SW480 (cell line): ENCODE measurements around the gene LCA5L.
"Not testable (repeated sequence)": the region's sequence is repeated elsewhere in the genome, so short reads cannot be mapped to it uniquely, and the experiment has no call there.

Source experiments
- DNase-seq: peaks from one replicate; pipeline ENCODE4 v3.0.0-alpha.2; 2016; ENCODE audit warnings: low spot score

LCA5L gene

DNA sequence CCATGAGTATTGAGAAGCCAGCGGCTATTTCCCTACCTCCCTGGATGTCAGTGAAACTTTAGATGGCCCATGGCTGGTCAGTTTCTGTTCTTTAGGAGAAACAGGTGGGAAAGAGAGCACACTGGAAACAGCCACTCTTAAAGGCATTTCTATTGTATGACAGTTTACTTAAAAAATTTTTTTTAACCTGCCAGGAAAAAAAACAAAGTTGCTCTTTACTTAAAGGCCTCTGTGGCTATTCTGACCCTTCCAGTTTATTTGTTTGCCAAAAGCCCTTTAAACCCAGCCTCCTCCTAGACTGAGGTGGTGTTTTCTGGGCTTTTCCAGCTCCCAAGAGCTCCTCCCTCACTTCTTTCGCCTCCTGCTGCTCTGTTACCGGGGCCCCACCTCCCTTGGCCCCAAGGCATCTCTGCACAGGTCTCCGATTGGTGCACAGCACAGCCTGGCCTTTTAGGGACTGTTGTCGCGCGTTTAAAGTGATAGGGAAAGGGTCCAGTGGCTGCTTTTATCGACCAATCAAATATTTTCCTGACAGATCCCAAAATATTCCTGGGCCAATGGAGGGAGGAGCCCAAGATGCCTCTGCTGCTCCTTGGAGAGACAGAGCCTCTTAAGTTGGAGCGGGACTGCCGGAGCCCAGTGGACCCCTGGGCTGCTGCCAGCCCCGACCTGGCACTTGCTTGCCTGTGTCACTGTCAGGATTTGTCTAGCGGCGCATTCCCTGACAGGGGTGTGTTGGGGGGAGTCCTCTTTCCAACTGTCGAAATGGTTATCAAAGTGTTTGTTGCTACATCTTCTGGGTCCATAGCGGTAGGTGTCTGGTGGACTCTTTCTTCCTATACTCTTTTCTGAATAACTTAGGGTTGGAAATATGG lies 6.0 kb upstream of the LCA5L start, which contains the start of gene SH3BGR:
Gene SH3BGR, plus strand, starts transcription at position 639 of the 875 bp plus-strand sequence. Its CDS starts 127 bp downstream, at position 766.
- no peak for DNase-seq

DNA sequence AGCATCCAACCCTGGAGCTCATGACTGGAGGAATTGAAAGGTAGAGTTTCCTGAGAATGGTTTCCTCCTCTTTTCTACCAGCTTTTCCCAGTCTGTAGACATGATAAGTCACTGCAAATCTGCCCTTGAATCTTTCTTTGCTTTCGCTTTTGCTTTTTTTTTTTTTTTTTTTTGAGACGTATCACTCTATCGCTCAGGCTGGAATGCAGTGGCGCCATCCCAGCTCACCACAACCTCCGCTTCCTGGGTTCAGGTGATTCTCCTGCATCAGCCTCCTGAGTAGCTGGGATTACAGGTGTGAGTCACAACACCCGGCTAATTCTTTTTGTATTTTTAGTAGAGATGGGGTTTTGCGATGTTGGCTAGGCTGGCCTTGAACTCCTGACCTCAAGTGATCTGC lies 1.7 kb upstream of the LCA5L start:
- no peak for DNase-seq

DNA sequence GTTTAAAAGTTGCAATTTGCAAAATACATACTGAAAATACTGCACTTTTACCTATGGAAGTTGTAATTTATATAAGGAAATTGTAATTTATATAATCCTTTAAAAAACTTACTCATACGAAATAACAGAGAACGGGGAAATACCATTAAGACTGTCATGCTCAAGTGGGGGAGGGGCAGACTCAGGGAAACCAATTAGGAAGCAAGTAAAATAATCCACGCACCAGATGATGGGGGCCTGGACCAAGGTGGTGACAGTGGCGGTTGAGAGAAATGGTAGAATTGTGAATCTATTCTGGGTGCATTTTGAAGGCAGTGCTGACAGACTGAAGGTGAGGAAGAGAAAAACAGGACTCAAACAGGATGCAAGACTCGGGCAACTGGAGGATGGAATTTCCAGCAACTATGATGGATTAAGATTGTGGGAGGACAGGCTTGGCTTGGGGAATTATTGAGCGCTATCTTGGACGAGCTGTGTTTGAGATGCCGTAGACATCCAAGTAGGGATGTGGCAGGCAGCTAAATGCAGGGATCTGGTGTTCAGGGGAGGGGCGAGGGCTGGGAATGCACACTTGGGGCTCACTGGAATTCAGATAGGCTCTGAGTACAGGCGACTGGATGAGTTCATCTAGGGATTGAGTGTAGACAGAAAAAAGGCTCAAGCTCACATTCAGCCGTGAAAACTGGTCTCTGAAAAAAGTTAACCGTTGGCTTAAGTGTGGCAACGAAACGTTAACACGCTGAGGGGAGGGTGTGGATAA lies 977 bp downstream of the LCA5L start:
- DNase-seq, result peak; percentile 39

DNA sequence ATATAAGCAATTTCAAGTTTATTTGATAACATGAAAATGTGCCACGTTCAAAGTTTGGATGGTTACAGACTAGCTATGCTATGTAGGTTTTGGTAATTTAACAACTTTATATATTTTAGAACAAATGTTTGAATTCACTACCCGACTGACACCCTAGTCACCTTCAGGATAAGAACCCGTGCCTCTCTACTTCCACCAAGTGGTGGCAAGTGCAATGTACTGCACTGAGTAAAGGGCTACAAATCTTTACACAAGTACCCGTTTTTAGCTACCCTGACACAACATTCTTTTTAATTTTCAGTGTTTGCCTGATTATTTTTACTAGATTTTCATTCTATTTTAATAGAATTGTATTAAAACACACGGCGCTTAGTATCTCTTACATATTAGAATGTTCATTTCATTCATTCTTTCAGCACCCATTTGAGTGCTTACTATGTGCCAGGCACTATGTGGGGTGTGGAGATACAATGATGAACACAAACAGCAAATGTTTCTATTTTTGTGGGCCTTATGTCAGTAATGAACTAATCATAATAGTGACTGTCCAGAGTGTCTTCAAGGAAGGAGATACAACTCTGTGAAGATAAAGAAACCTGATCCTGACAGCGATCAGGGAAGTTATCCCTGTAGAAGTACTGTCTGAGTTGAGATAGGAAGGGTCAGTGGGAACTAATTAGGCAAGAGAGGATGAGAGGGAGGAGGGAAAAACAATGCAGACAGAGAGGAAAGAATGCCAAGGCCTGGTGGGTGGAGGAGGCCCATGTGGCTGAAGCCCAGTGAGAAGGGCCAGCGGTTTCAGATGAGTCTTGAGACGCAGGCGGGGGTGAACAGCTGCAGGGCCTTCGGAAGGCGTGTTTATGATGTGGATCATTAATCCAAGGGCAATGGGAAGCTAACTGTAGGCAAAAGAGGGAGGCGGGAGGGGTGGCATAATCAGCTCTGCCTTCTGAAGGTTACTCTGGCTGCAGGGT lies 3.8 kb downstream of the LCA5L start:
- peak; percentile 66 for DNase-seq

DNA sequence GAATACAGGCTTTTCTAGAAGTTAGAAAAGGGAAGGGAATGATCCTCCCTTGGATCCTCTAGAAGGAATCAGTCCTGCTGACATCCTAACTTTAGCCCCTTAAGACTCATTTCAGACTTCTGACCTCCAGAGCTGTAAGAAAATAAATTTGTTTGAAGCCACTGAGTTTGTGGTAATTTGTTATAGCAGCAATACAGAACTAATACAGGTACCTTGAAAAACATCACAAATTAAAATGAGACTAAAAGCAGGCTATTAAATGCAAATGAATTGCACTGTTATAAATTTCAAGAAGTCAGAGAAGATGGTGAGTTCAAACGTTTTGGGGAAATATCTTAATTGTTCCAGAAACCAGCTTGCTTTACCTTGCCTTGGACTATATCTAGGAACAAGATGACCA lies 6.3 kb downstream of the LCA5L start:
- DNase-seq, result no peak

DNA sequence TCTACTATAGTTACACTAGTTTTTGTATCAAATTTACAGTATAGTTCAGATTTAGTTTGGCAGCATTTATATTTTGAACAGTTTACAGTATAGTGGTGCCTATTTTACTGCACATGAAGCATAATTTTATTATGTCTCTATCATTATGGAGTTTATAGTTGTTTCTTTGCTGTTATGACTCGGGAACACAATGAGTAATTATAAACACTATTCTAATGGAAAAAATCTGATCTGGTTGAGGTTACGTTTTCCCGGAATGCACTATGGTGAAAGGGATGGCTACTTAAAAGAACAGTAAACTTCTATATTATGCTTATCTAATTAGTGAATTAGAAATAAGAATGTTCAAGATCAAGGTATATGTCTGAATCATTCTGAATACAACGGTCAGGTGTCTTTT lies 10.6 kb downstream of the LCA5L start:
- no peak for DNase-seq

DNA sequence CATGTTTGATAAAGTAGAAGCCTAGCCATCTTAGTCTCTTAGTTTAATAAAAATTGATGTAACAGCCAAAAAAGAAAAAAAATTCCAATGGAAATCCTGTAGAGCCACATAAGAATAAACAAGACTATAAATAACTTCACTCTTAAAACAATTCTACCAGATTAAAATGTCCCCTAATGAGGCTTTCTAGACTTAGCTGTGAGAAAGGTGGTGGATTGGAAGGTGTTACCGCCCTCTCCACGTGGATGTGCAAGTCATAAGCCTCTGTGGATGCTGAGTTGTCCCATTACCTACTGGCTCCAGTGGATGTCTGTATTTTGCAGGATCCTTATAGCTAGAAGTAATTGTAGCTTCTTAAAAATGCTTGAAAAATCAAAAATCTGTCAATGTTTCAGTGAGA lies 14.6 kb downstream of the LCA5L start:
- DNase-seq, result no peak

DNA sequence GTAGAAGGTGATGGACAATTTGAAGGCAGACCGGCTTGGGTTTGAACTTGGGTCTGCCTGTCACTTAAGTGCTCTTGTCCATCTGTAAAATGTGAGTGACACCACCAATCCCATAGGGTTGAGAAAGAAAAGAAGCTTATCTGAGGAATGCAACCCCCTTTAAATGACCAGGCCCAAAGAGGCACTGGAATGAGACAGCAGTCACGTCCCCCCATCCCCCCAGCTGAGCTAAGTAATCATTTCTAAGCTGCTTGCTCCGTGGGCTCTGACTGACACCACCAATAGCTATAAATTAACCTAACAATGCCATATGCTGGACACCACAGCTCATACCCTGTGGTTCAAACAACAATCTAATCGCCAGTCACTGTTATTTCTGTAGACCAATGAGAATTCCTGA lies 15.1 kb downstream of the LCA5L start:
- DNase-seq, result no peak

DNA sequence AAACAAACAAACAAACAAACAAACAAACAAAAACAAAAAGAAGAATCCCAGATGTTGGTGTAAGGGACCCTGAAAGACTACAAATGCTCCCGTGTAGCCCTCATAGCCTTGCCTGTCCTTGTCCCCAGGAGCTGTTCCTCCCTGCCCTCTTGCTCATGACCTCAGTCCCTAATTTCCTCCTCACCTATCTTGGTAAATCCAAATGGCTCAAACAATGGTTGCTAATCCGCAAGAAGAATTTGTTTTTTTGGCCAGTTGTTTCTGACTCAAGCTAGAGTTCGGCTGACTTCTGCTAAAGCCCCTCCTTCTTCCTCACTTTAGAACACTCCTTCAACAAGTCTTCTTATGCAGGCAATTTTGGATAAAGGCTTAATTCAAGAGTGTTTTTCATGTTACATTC lies 15.6 kb downstream of the LCA5L start:
- DNase-seq, result no peak

DNA sequence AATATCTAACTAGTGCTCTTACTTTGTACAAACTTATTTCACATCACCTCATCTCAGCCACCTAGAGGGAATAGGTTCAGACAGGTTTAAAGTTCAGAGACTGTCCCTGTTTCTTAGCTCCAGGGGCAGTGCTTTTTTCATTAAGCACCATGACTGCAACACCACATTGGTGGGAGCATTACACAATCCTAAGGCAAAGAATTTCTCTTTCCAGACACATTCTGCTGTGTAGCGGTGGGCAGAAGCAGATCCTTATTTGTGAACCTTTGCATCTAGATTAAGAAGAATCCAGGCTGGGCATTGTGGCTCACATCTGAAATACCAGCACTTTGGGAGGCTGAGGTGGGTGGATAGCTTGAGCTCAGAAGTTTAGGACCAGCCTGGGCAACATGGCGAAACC lies 16.1 kb downstream of the LCA5L start:
- DNase-seq, result no peak

DNA sequence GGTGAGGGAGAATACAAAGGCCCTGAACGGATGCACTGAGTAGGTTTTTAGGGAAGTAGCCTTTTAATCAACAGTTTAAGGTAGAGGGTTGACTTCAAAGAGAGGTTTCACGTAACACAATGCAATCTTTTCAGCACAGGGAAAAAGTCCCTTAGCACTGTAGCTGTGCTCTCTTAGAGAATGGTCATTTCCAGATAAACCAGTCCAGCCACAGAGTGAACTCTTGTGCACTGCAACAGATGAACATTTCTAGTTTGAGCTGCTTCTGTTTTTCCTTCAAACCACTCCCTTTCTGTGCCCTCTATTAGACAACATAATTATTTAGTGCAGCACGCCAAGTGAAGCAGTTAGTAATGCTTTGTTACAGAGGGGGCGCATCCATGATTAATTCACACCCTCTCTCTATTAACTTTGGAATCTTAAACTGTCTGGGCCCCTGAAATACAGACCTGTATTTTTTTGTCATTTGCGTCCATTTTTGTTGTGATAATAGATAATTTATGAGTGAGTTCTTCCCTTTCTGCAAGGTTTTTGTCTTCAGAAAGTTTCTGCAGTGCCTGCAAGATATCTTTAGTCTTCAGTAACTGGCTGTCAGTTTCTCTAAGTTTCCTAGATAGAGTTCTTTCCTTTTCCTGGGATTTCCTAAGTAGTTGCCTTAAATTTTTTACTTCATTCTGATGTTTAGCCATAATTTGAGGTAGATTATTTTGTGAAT lies 22.9 kb downstream of the LCA5L start:
- no peak for DNase-seq

DNA sequence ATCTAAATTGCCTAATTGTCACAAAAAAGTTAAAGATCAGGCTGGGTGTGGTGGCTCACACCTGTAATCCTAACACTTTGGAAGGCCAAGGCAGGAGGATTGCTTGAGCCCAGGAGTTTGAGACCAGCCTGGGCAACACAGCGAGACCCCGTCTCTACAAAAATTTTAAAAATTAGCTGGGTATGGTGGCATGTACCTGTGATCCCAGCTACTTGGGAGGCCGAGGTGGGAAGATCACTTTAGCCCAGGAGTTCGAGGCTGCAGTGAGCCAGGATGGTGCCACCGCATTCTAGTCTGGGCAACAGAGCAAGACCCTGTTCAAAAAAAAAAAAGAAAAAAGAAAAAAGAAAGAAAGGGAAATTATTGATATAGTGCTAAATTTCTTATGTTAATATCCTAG lies 26.4 kb downstream of the LCA5L start:
- not testable (repeated sequence) for DNase-seq

DNA sequence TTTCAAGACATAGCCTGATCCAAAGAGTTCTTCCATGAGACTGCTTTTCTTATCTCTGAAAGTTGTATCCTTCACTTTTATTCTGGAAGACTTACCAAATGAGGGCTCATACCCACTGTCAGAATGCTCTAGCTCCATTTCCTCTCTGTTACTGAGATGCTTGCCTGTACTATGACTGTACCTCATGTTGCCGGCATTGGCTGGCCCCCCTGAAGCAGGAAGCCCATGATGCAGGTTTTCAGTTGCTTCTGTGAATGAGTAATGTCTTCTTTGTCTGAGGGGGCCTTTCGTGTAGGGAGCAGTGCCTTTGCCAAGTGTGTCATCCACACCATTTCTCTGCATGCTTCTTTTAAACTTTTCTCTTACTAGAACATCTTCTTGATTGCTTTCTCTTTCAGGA lies 39.5 kb downstream of the LCA5L start:
- DNase-seq, result no peak

DNA sequence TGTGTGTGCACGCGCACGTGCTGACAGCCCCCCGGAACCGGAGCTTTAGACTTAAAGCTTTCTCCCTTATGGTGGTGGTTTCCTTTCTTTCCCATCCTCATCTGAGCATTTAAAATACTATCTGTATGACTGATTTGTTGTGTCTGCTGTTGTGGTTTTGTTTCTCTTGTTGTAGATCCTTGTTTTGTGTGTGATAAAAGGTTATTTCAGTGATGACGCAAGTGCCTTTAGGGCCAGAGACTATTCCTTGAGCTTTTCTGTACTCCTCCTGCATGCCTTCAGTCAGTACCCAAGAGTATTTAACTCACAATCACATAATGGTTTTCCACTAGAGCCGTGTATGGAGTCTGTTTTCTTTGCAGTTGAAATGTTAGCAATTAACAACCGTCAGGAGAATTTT lies 45.4 kb downstream of the LCA5L start:
- no peak for DNase-seq

DNA sequence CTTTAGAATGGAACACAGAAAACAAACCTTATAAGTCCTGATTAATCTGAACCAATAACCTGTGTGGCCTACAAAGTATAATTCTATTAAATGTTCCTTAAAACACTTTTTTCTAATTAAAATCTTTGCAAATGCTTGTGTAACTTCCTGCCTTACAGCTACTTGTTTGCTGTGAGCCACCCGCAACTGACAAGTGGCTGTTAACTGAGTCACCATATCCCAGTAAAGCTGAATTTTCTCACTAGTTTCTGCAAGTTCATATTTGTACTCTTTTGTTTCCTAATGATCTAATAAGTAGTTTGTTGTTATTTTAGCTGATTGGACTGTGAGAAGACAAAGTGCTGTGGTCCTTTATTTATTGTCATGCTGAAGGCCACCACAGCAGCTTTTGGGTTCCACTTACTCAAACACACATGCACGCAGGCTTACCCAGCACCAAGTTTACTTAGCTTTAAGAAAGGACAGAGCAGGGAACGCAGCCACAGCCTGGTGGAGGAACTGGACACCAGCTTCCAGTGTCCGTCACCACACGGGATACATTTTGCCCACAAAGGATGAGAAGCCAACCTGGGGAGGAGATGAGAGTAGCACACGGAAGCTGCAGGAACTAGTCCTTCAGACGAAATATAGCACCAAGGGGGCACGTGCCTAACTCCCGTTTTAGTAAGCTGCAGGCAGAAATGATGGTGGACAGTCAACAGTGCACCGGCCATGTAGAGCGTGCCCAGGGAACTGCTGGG lies 47.8 kb downstream of the LCA5L start:
- no peak for DNase-seq

DNA sequence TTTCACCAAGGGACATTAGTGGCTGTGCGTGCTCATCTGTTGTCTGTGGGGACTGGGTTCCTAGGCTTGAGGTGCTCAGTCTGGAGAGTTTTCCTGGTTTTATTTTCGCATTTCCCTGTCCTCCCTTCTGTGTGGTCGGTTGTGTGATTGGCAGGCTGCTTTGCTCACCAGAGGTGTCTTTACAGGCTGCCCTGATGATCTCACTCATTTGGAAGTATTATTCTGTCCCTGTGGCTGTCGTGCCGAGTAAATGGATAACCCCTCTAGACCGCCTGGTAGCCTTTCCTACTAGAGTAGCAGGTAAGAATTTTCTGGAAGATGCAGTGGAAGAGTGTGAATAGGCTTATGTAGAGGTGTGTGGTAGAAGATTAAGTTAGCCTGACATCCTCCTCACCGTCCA lies 52.6 kb downstream of the LCA5L start:
- no peak for DNase-seq

DNA sequence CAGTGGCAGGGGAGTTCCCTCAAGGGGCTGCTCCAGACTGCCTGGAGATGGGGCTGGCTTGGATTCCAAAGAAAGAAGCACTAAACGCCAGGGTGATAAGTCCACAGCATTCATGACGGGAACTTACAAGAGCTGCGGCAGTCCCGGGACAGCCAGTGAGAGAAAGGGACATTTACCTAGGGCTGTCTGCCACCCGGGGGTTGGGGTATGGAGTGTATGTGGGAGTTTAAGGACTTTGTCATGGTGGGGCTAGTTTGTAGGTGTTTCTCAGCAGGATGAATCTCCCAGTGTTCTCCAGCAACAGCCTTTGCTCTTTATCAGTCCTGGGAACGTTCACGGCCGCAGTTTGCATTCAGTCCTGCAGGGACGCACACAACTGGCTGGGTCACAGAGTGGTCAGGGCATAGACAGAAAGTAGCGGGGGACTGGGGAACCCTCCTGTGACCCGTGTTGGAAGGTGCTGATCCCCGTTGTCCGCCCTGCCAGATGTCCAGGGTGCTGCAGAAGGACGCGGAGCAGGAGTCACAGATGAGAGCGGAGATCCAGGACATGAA lies 55.3 kb downstream of the LCA5L start:
- DNase-seq, result no peak

DNA sequence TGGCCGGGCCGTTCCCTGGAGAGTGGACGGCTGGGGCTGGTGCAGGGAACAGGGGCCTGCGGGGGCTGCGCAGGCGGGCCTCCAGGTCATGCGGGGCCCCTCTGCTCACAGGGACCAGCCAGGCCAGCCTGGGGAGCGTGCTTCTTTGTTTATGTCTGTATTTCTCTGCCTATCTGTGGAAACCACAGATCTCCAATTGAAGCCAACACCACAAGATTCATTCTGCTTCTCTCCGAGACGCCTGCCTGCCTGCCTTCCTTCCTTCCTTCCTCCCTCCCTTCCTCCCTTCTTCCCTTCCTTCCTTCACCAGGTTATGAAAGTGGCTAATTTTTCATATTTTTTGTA lies 56.8 kb downstream of the LCA5L start:
- no peak for DNase-seq

DNA sequence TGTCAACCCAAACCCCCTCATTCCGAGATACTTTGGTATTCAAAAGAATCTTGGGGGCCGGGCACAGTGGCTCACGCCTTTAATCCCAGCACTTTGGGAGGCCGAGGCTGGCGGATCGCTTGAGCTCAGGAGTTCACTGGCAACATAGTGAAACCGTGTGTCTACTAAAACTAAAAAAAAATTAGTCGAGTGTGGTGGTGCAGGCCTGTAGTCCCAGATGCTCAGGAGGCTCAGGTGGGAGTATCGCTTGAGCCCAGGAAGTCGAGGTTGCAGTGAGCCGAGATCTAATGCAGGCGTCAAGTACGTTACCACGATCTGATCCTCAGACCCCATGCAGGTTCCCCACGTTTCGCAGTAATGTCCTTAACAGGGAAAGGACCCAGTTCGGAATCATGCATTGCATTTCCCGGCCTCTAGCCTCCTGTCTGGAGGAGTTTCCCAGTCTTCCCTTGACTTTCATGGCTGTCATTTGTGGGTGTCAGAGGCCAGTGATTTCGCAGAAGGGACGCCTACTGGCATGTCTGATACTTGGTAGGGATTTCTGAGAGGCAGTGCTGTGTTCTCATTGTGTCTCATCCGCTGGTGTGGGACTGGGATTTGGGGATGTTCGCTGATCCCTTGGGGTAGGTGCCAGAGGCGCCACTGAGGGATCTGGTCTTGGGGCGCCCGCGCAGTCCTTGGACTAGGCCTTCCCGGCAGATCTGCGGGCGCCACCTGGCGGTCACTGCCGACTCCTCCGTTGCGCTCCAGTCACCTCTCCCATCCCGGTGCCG lies 57.4 kb downstream of the LCA5L start:
- DNase-seq, result peak; percentile 82
